KMS-11 (cell line): ENCODE measurements around the gene AATK.

ENCODE experiments used
- H2AFZ ChIP-seq: fragments of 200-600 bp; sonication (generic); 2 replicates; pipeline ENCODE4 v1.6.1; 2016; ENCODE audit warnings: antibody characterized with exemption, mixed run types, low read depth
- H3K27ac ChIP-seq: fragments of 200-600 bp; sonication (generic); 2 replicates; pipeline ENCODE4 v1.6.1; 2016; ENCODE audit warnings: mild to moderate bottlenecking, mixed run types
- H3K27me3 ChIP-seq: fragments of 200-600 bp; sonication (generic); 2 replicates; pipeline ENCODE4 v1.6.1; 2017; ENCODE audit warnings: mild to moderate bottlenecking, low read depth, mixed run types, moderate library complexity; ENCODE audit not compliant: insufficient read depth
- H3K36me3 ChIP-seq: fragments of 200-600 bp; sonication (generic); 2 replicates; pipeline ENCODE4 v1.6.1; 2017; ENCODE audit warnings: mild to moderate bottlenecking, mixed run types; ENCODE audit not compliant: insufficient read depth
- H3K4me1 ChIP-seq: fragments of 200-600 bp; sonication (generic); 2 replicates; pipeline ENCODE4 v1.6.1; 2016; ENCODE audit warnings: mild to moderate bottlenecking, low read depth, mixed run types; ENCODE audit not compliant: poor library complexity, severe bottlenecking
- H3K4me2 ChIP-seq: fragments of 200-600 bp; sonication (generic); 2 replicates; pipeline ENCODE4 v1.7.0; 2016; ENCODE audit warnings: mild to moderate bottlenecking, mixed run types
- H3K4me3 ChIP-seq: fragments of 200-600 bp; sonication (generic); IDR thresholded peaks from 2 replicates; pipeline ENCODE4 v1.6.1; 2017; ENCODE audit warnings: low read depth, low read length, mixed read lengths; ENCODE audit not compliant: insufficient read depth
- H3K79me2 ChIP-seq: fragments of 200-600 bp; sonication (generic); 2 replicates; pipeline ENCODE4 v1.6.1; 2016; ENCODE audit warnings: low read depth, mixed run types; ENCODE audit not compliant: insufficient read depth
- H3K9ac ChIP-seq: fragments of 200-600 bp; sonication (generic); 2 replicates; pipeline ENCODE4 v1.6.1; 2016; ENCODE audit warnings: mild to moderate bottlenecking, mixed run types
- H4K20me1 ChIP-seq: fragments of 200-600 bp; sonication (generic); 2 replicates; pipeline ENCODE4 v1.6.1; 2016; ENCODE audit warnings: mild to moderate bottlenecking, mixed run types; ENCODE audit not compliant: insufficient read depth
- CTCF ChIP-seq: fragments of 200-600 bp; sonication (generic); conservative IDR thresholded peaks from 2 replicates; pipeline ENCODE4 v1.6.1; 2017; ENCODE audit warnings: low read depth, mild to moderate bottlenecking, antibody characterized with exemption, low read length, moderate library complexity, mixed read lengths

The AATK gene

GRCh38 chr17:81210466-81210865 lies 44.4 kb upstream of the AATK start:
- Histone ChIP-seq H4K20me1 (no peaks in the 10 kb centered on the region), H3K4me2 (no peak overlapping the region), H3K27ac (no peak overlapping the region), H3K4me3 (no peak overlapping the region), H3K79me2 (no peaks in the 10 kb centered on the region), H3K27me3 (no peaks in the 10 kb centered on the region), H2AFZ (no peak overlapping the region), H3K36me3 (no peaks in the 10 kb centered on the region), H3K4me1 (no peaks in the 10 kb centered on the region), H3K9ac (no peak overlapping the region)
- no peak for TF ChIP-seq CTCF

GRCh38 chr17:81209141-81209540 lies 43.1 kb upstream of the AATK start:
- Histone ChIP-seq H3K4me1 (no peaks in the 10 kb centered on the region), H3K27ac (no peak overlapping the region), H3K27me3 (no peaks in the 10 kb centered on the region), H2AFZ (no peak overlapping the region), H3K9ac (no peak overlapping the region), H3K79me2 (no peaks in the 10 kb centered on the region), H3K36me3 (no peaks in the 10 kb centered on the region), H3K4me3 (no peak overlapping the region), H4K20me1 (no peaks in the 10 kb centered on the region), H3K4me2 (no peak overlapping the region)
- no peak for TF ChIP-seq CTCF

GRCh38 chr17:81208651-81209050 lies 42.6 kb upstream of the AATK start:
- no peaks in the 10 kb centered on the region for H4K20me1 ChIP-seq
- no peaks in the 10 kb centered on the region for H3K27me3 ChIP-seq
- H2AFZ ChIP-seq = no peak overlapping the region
- no peak overlapping the region for H3K4me2 ChIP-seq
- no peak overlapping the region for H3K27ac ChIP-seq
- no peaks in the 10 kb centered on the region for H3K36me3 ChIP-seq
- H3K79me2 ChIP-seq = no peaks in the 10 kb centered on the region
- no peak overlapping the region for H3K9ac ChIP-seq
- no peak overlapping the region for H3K4me3 ChIP-seq
- TF ChIP-seq CTCF = no peak
- no peaks in the 10 kb centered on the region for H3K4me1 ChIP-seq

- Histone ChIP-seq H3K9ac (no peak overlapping the region), H2AFZ (no peak overlapping the region), H3K27me3 (no peaks in the 10 kb centered on the region), H3K4me3 (no peak overlapping the region), H3K4me1 (no peaks in the 10 kb centered on the region), H3K27ac (no peak overlapping the region), H3K36me3 (no peaks in the 10 kb centered on the region), H4K20me1 (no peaks in the 10 kb centered on the region), H3K4me2 (no peak overlapping the region), H3K79me2 (no peaks in the 10 kb centered on the region)
- TF ChIP-seq CTCF = no peak
Observed at GRCh38 chr17:81207610-81208581, 41.9 kb upstream of the AATK start.
